ENCODE results near the gene OLFM1. TPM values are rescaled to one million over a fixed set of nuclear protein-coding genes. Genes with fewer than 3 reads are reported as not detected.

OLFM1 gene
- total and polyA plus RNA-seq, 2 of the 4 experiments (the other 2 are of a cell fraction), result 0.36 to 0.38 TPM

DNA sequence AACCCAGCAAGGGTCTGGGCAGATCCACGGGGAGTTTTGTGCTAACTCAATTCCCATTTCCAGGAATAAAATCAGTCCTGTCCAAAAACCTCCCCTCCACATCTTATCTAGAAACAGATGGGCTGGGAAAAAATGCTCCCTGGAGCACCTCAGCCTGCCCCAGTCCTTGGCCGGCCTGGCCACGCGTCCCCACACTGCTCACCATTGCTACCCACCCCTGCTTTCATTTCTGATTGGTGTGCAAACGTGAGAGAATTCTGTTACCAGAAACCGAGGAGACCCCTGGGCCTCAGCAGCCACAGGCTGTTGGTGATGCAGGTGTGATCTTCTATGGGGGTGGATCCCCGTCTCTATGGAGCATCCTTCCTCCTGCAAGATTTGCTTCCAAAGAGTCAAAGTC is 38.0 kb upstream of the OLFM1 start:
- no peak overlapping the region for H3K4ac ChIP-seq (ENCODE audit: low read depth, low read length)
- no peak overlapping the region for H2AFZ ChIP-seq (replicated peaks; ENCODE audit: low read length, poor library complexity)
- no peak overlapping the region for H3K27ac ChIP-seq (ENCODE audit: insufficient read depth, low read length)
- DNase-seq (no peak), ATAC-seq (ENCODE audit: low read depth) (no peak)
- H3K4me3 ChIP-seq (ENCODE audit: insufficient read depth, low read depth, low read length), result no peak overlapping the region
- no peak overlapping the region for H2AK9ac ChIP-seq (replicated peaks; ENCODE audit: low read depth, low read length, poor library complexity)
- no peak overlapping the region for H3K56ac ChIP-seq (ENCODE audit: extremely low read depth, insufficient read depth, low read length)
- no peak overlapping the region for H4K91ac ChIP-seq (ENCODE audit: insufficient read depth, low read depth, low read length)
- no peak overlapping the region for H2BK15ac ChIP-seq (ENCODE audit: low read depth, low read length)
- H3K14ac ChIP-seq (replicated peaks; ENCODE audit: low read depth, low read length), result no peak overlapping the region
- no peak overlapping the region for H3K9ac ChIP-seq (ENCODE audit: low read depth, low read length)
- dilution Hi-C loops (cut with HindIII; ENCODE audit: low sequenced_read_pairs, unreplicated experiment) (no loop called here), in situ Hi-C loops (cut with MboI; ENCODE audit: low sequenced_read_pairs) (no loop called here), intact Hi-C loops (cut with micrococcal nuclease) (no loop called here)
- no peaks in the 10 kb centered on the region for H3K4me1 ChIP-seq (ENCODE audit: control insufficient read depth, insufficient read depth, low read length)
- ChIA-PET POLR2A (ENCODE audit: unreplicated experiment) (no interaction called here), CTCF (interaction anchor here (1.2 kb wide), 1 partner anchor 10 kb away, joined by 3 read pairs; no protein-coding TSS in a partner anchor)
- no peak overlapping the region for H3K4me2 ChIP-seq (ENCODE audit: low read depth, low read length)
- H3K9me1 ChIP-seq (ENCODE audit: insufficient read depth, low read length), result no peaks in the 10 kb centered on the region
- H4K20me1 ChIP-seq (ENCODE audit: insufficient read depth, low read length), result no peaks in the 10 kb centered on the region
- no peak for TF ChIP-seq RAD21 (IDR thresholded peaks at IDR 0.05; ENCODE audit: low read length)
- TF ChIP-seq MXI1 (IDR thresholded peaks at IDR 0.05; ENCODE audit: borderline replicate concordance, low read depth, low read length), result no peak
- TF ChIP-seq, protein P1, sequence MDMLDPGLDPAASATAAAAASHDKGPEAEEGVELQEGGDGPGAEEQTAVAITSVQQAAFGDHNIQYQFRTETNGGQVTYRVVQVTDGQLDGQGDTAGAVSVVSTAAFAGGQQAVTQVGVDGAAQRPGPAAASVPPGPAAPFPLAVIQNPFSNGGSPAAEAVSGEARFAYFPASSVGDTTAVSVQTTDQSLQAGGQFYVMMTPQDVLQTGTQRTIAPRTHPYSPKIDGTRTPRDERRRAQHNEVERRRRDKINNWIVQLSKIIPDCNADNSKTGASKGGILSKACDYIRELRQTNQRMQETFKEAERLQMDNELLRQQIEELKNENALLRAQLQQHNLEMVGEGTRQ (IDR thresholded peaks at IDR 0.05; ENCODE audit: low read depth, low read length), result no peak
- TF ChIP-seq RCOR1 (IDR thresholded peaks at IDR 0.05; ENCODE audit: insufficient replicate concordance, low read length), result no peak
- TF ChIP-seq NFE2L2 (IDR thresholded peaks at IDR 0.05; ENCODE audit: low read depth, low read length), result no peak
- no peak for TF ChIP-seq BHLHE40 (IDR thresholded peaks at IDR 0.05; ENCODE audit: low read depth, low read length)
- TF ChIP-seq, protein P2, sequence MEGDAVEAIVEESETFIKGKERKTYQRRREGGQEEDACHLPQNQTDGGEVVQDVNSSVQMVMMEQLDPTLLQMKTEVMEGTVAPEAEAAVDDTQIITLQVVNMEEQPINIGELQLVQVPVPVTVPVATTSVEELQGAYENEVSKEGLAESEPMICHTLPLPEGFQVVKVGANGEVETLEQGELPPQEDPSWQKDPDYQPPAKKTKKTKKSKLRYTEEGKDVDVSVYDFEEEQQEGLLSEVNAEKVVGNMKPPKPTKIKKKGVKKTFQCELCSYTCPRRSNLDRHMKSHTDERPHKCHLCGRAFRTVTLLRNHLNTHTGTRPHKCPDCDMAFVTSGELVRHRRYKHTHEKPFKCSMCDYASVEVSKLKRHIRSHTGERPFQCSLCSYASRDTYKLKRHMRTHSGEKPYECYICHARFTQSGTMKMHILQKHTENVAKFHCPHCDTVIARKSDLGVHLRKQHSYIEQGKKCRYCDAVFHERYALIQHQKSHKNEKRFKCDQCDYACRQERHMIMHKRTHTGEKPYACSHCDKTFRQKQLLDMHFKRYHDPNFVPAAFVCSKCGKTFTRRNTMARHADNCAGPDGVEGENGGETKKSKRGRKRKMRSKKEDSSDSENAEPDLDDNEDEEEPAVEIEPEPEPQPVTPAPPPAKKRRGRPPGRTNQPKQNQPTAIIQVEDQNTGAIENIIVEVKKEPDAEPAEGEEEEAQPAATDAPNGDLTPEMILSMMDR (conservative IDR thresholded peaks at IDR 0.05; ENCODE audit: low read depth, low read length), result no peak
- TF ChIP-seq, protein P3, sequence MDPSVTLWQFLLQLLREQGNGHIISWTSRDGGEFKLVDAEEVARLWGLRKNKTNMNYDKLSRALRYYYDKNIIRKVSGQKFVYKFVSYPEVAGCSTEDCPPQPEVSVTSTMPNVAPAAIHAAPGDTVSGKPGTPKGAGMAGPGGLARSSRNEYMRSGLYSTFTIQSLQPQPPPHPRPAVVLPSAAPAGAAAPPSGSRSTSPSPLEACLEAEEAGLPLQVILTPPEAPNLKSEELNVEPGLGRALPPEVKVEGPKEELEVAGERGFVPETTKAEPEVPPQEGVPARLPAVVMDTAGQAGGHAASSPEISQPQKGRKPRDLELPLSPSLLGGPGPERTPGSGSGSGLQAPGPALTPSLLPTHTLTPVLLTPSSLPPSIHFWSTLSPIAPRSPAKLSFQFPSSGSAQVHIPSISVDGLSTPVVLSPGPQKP (IDR thresholded peaks at IDR 0.05; ENCODE audit: borderline replicate concordance, low read depth, low read length), result no peak
- no peak overlapping the region for H2BK5ac ChIP-seq (ENCODE audit: low read depth, low read length, poor library complexity, severe bottlenecking)
- no peak overlapping the region for H4K5ac ChIP-seq (ENCODE audit: low read depth, low read length)
- no TSS peak for BruUV-seq (replicated peaks)
- H2BK120ac ChIP-seq (ENCODE audit: low read depth, low read length), result no peak overlapping the region
- no peak overlapping the region for H2AK5ac ChIP-seq (ENCODE audit: low read depth, low read length)
- no peak overlapping the region for H3K18ac ChIP-seq (ENCODE audit: low read depth, low read length)
- H3K36me3 ChIP-seq (ENCODE audit: control insufficient read depth, insufficient read depth, low read length), result no peaks in the 10 kb centered on the region
- WGBS, 2 experiments (ENCODE audit: extremely low coverage in 2 of 2, insufficient read length in 1 of 2), result 50% methylated on average over 1 of the region's 7 CpGs; no CpG with 5 or more reads in 1 of the 2 experiments
- H3K9me3 ChIP-seq (ENCODE audit: control insufficient read depth, insufficient read depth, low read length), result no peaks in the 10 kb centered on the region; the same call in 1 of the 2 replicates
- no peak overlapping the region for H3K23ac ChIP-seq (ENCODE audit: low read depth, low read length)
- no peaks in the 10 kb centered on the region for H3K79me1 ChIP-seq (ENCODE audit: low read depth in 1 of 2, low read length in 2 of 2)
- no peak overlapping the region for H2BK20ac ChIP-seq (ENCODE audit: low read depth, low read length)
- no peak overlapping the region for H4K8ac ChIP-seq (ENCODE audit: low read depth in 2 of 2, low read length in 2 of 2)
- peaks cover under 1% of the 10 kb centered on the region; the same call in 1 of the 2 replicates for H3K27me3 ChIP-seq (ENCODE audit: control insufficient read depth, insufficient read depth, low read length)

Measured in IMR-90 (cell line).